GM21423 (cell line): Measurements from ENCODE around the gene PALLD.

Source experiments
- ATAC-seq: cut with Tn5 transposase; IDR thresholded peaks from one replicate; pipeline ENCODE4 v1.9.1; 2021; ENCODE audit warnings: mild to moderate bottlenecking, moderate library complexity; ENCODE audit not compliant: unreplicated experiment

PALLD gene

DNA sequence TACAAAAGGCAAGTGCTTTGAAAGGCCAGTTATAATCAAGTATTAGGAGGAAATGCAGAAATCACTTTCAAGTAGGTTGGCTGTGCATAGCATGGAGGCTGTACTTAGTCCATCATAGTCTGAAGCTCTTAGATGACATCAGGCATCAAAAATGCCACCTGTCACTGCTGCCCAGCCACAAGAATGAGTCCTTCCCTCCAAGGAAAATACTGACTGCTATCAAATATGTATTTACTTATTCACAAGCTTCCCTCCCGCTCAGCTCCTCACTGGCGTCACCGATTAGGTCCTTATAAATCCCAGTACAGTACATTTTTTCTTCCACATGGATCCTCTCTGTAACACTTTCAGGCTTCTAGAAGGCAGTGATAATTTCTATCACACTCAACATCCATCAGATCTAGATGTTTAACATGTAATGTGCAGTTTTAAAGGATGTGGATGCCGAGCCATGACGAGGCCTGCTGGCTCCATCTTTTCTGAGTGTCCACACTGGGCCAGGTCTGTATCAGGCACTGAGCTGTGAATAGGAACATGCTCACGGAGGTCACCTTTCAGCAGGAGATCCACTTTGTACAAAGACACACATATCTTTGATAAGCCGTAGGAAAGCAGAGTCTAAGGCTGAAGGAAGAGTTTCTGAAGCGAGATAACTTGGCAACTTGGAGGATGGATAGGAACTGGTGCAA, 121.9 kb downstream of the PALLD start:
- no peak for ATAC-seq

DNA sequence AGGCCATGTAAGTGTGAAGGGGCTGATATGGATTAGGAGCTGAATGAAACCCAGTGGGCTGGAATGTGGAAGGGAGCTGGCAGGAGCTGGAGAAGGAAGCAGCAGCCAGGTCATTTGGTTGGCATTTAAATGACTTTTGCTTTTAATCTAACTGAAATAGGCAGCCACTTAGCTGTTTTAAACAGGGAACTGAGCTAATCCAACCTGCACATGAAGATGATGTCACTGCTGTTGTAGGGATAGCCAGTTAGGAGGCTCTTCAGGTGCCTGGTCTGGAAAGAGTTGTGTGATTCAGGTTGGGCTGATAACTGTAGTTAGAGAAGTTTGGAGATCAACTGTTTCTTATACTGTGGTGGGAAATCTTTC, 122.4 kb downstream of the PALLD start:
- no peak for ATAC-seq

DNA sequence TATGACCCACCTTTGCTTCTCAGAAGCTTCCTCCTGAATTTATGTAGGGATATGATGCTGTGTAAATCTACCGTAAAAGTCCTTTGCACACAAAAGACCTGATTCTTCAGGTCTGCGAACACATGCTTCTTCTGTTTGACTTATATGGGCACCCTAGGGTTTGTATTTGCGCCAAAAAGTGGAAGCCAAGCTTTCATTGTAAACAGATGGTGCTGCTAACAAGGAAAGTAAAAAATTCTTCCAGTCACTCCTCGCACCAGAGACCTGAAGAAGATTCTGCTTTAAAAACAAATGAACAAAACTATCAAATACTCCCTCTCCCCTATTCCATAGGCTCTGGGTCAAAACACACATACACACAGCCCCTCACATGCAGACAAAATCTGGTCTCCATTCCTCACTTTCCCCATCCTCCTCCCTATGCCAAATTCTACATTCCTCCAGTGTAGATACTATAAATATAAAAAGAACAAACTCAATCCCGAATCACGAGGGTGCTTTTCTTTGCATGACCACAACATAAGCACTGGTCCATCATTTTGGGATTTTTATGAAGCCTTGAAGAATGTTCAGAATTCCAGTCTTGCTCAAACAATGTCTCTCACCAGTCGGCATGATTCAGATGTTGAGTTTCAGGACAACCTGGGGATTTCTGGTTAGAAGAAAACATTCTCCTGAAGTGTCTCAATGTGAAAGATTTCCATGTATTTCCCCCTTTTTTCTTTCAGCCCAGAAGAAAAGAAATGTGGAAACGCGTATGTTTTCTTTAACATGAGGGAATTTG, 125.1 kb downstream of the PALLD start:
- no peak for ATAC-seq

DNA sequence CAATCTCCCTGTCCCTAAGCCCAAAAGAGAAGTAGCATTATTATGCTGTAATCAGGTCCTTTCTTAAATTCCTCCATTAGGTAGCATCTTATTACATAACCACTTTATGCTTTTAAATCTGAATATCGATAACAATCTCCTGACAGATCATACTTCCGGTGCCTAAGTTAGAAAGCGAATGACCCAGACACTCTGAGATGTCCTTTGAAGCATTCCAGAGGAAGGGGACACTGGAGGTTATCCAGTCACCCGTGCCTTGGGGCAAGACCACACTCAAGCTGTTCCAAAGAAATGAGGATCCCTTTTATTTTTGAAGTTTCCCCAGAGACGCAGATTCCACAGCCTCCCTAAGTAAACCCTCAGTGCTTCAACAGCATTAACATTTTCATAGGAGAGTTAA, 125.7 kb downstream of the PALLD start:
- ATAC-seq: no peak

DNA sequence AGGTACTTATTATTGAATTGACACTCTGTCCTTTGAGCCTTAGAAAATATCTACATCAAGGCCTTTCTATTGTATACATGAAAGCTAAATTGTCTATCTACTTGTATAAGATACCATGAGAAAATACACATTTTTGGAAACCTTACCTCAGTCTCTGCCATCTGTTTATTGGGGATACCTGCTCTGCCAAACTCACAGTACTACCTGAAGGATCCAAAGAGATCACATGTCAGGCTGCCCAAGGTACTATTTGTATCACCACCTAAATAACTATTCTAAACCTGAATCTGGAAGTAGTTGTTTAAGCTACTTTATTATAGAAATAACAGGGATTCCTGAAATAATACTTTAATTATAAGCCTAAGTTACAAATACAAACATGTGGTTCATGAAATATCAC, 126.2 kb downstream of the PALLD start:
- no peak for ATAC-seq

DNA sequence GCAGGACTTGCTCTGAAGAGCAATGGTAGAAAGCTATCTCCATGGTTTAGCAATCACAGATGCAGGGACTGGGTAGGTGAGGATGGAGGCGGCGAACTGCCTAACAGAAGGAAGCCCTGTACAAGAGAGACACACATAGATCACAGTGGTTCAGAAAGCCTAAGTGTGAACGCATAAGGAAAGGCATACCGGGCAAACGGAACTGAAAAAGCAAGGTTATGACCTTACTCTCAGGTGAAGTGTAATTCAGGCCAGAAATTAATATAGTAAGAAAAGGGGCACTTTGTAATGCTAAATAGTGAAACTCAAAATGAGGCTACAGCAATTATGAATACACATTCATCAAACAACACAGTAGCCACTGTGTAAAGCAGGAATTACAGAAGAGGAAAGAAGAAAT, 126.6 kb downstream of the PALLD start:
- no peak for ATAC-seq

DNA sequence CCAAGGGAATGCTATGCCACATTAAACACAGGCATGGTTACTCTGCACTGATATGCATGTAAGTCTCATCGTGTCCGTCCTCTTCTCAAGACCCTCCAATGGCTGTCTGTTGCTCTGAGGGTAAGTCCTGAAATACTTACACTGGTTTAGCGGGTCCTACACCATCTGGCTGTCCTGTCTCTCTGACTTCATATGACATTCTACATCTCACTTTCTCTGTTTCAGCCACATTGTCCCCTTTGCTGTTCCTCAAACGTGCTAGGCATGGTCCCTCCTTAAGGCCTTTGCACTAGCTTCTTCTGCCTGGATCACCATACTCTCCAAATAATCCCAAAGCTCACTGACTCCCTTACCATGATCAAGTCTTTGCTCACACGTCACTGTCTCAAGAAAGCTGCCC, 131.4 kb downstream of the PALLD start:
- ATAC-seq: no peak

DNA sequence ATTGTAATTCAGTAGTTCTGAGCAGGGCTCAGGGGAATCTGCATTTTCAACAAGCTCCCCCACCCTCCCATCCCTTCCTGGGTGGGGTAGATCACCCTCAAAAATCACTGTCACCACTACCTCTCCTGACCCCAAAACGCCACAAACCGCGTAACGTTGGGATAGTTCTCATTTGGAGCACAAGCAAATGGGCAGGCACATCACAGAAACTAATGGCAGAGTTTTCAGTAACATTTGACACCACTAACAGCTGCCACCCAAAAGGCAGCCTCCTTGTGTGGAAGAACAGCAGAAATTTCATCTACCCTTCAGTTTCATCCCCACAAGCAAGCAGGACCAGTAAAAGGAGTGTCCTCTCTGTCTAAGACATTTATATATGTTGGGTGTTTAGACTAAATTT, 132.7 kb downstream of the PALLD start:
- ATAC-seq: no peak

DNA sequence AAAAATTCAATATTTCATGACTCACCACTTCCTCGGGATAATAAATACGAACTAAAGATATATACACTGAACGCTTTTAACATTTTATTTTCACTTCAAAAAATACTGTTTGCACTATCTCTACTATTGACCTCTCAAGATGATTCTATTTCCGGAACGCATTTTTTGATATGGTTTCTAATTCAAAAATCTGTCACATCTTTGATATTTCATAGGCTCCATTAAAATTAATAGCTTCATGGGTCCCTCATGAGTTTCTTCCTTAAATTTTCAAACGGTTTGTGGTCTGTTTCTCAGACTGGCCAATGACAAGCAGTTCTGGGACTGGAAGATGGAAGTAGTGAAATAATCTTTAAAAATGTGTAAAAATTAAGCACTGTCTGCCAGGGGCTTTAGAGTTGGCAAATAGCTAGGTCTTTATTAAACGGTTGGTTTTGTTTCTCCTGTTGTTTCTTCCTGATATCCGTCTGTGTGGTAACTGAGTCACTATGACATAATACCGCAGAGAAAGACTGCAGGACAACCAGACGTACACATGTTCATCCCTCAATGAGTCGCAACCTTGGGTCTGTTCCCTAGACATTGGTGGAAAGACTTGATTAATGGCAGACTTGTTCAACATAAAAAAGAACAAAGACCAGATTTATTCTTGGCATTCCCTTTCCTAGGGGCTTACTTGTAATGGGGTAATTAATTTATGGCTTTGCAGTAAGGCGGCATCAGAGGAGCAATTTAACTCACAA, 133.8 kb downstream of the PALLD start:
- ATAC-seq: no peak

DNA sequence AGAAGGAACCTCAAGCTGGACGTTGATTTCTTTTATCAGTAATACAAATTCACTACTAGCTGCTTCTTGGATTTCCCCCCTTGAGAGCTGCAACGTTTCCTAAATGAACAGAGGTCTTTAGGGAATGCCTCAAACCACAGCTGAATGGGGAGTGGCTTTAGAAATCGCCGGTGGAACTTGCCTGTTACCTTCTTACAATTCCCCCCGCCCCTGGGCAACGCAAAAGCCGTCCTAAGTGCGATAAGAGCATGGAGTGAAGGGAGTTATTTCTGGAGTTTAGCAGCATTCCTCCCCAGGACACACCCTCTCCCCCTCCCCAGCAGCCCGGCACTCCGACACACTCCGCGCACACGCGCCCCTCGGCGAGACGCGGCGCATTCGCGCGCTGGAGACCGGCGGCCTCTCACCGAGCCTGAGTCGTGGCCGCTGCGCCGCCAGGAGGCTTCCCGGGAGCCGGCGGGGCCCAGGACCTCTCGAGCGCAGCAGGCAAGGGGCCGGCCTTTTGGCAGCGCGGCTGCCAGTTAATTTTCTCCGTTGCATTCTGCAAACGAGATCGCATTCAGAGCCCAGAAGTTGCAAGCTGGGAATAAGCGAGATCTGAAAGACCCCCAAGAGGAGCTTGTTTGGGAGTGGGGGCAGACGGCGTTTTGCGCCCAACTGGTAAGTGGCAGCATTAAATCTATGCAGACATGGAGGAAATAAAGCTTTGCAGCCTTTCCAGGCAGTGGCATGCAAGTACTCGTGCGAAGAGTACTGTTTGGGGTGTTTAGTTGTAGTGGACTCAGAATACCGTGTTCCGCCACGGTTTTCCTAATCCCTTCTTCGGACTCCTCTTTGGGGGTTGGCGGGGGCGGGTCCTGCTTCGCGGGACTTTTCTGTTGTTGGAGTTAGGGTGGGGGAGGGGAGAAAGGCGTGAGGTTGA, 134.7 kb downstream of the PALLD start:
- ATAC-seq: no peak

DNA sequence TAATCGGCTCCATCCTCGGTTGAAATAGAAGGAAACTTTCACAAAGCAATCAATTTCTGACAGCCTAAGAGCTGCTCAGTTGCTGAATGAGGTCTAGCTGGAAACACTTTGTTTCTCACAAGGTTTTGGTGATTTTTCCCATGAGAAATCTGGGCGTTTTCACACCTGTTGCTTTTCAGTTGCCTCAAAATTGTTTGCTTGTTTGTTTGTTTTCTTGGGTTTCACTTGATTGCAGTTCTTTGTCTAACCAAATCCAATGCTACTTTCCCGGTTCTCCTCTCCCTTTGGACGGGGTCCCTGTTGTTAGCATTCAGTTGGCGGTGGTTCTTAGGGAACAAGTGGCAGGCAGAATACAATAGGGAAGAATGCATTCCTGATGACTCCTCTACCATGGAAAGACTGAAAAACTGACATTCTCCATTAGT, 135.5 kb downstream of the PALLD start:
- no peak for ATAC-seq

DNA sequence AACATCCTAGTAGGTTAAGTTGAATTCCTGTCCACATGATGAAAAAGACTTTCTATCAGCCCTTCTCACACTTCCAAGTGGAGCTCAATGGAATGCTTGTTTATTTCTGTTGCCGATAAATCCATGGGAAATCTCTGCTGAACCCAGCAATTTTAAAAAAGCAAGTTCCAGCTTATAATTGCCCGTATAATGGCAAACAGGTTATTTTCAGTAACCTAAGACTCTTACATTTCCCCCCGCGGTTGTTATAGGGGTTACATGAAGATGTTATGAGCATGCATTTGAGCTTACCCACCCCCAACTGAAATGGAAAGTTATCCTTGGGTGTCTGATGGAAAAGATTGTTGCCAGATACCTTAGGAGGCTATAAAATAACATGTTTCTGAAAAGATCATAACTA, 136.2 kb downstream of the PALLD start:
- ATAC-seq: no peak

DNA sequence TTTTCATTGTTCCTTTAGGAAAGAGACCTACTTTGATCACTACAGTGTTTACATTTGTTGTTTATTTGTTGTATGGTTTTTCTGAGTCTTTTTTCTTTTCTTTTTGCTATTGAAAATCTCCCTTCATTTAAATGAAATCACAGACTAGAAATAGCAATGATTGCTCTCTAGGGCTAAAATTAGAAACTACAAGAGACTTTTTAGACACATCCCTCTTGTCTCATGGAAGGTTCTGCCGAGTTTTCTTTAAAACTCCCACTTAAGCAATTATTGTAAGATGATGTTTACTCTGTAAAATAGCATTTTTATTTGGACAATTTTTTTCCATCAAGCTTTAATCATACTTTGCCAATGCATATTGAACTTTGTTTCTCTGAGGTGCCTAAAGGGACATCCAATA, 136.6 kb downstream of the PALLD start:
- no peak for ATAC-seq

DNA sequence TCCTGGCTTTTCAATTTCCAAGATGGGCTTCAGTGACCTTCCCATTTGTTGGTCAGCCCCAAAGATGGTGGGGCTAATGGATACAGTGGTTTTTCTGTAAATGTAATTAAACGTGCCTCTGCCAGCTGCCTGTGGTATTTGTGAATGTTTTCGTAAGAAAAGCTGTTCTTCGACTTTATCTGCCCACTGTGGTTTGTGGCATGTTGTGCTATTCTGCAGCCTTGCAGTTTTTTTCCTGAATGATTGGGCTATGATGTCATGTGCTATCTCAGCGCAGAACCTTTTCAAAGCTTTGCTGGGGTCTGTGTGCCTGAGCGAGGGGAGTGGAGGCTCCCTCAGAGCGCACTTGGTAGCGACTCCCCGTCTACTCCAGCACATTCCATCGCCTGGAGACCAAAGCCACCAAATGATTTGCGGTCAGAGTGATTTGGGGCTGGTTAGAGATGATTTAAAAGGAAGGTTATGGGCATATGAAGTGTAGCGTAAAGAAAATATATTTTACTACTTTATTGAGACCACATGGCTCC, 137.5 kb downstream of the PALLD start:
- ATAC-seq: no peak

DNA sequence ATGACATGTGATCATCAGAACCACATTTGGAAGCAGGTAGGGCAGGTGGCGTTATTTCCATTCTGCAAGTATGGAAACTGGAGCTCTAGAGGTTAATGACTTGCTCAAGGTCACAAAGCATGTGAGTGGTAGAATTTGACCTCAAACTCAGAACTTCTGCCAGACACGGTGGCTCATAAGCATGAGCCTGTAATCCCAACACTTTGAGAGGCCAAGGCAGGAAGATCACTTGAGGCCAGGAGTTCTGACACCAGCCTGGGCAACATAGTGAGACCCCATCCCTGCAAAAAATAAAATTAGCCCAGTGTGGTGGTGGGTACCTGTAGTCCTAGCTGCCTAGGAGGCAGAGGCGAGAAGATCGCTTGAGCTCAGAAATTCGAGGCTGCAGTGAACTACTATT, 139.2 kb downstream of the PALLD start:
- ATAC-seq: no peak

DNA sequence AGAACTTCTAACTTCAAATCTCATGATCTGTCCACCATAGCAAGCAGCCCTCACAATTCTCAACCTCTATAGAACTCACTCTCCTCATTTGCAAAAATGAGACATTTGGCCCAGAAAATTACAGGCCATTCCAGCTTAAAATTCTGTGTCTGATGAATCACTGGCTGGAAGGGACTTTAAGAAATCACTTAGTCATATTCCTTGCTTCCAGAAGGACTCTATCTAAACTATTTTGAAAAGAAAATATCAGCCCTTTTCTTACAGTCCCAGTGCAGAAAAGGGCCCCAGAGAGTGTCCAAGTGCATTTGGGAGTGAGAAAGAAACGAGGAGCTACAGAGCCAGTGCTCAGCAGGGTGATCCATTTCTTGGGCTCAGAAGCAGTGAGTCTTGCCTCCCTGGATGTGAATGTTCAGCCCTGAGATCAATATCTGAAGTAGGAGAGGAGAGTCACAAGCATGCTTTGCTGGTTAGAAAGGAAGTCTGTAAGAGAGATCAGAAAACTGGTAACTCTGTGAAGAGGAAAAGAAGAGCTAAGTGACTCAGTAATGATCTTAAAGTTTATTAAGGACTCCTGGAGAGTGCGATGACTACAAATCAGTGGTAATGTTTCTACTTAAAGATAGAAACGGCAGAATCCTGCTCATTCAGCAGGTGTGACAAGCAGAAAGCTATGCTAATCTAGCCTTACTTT, 139.8 kb downstream of the PALLD start:
- no peak for ATAC-seq

DNA sequence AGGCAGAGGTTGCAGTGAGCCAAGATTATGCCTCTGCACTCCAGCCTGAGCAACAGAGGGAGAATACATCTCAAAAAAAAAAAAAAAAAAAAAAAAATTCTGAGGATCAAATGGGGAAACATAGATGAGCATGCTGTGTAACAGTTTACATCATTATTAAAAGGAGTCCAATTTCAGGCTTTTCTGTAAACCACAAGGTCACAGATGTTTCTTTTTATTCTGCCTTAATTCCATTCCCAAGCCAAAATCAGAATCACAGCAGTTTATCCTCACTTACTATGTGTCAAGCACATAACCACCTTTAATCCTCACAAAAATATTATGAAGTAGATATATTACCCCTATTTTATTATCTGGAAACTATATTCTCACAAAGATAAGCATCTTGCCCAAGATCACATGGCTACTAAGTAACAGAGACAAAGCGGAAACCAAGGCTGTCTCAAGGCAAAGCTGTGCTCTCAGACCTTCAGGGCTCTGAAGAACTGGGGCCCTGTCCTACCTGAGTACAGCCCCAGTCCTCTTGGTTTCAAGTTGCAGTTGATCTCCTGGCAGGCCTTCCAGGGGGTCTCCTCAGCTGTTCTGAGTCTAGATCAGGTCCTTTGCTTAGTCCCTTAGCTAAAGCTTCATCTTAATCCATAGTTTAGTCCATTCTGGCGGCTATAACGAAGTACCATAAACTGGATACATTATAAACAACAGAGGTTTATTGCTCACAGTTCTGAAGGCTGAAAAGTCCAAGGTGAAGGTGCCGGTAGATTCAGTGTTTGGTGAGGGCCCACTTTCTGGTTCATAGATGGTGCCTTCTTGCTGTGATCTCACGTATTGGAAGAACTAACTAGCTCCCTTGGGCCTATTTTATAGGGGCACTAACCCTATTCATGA, 141.3 kb downstream of the PALLD start:
- no peak for ATAC-seq

DNA sequence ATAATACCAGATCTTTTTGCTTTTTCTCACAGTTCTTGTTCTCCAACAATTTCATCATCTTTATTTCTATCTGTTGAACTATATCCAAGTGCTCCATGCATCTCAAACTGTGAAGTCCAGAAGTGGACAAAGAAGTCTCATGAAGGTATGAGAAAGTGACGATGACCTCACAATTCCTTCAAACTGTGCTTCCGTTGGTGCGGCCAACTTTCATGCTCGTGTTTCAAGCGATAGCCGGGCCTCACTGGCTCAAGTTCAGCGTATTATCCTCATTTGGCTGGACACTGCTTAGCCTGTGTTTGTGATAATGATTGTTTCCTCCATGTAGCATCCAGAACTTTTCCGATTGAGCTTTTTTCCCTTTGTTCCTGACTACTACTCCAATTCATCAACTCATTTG, 143.1 kb downstream of the PALLD start:
- ATAC-seq: no peak

DNA sequence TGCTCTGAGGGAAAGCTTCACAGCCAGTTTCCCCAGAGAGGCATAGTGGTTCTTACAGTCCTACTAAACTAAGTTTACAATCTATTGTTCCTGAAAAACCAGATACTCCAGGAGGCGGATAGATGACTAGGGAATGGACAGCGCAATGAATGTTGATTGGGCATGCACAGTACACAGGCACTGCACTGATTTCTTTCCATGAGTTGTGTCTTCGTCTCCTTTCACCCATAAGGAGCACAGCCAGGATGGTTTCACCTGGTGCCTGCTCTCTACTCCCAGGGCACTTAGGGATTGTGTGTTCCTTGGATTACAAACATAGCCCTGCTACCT, 144.9 kb downstream of the PALLD start:
- ATAC-seq: no peak
